ENCODE measurements around the gene RUFY2. TPM values are rescaled to one million over a fixed set of nuclear protein-coding genes. Genes with fewer than 3 reads are reported as not detected.
A peak's percentile ranks its signal among the peaks of the same experiment; 100 is the strongest.

Gene RUFY2
- total RNA-seq, 1 donor: 7.5 TPM

DNA sequence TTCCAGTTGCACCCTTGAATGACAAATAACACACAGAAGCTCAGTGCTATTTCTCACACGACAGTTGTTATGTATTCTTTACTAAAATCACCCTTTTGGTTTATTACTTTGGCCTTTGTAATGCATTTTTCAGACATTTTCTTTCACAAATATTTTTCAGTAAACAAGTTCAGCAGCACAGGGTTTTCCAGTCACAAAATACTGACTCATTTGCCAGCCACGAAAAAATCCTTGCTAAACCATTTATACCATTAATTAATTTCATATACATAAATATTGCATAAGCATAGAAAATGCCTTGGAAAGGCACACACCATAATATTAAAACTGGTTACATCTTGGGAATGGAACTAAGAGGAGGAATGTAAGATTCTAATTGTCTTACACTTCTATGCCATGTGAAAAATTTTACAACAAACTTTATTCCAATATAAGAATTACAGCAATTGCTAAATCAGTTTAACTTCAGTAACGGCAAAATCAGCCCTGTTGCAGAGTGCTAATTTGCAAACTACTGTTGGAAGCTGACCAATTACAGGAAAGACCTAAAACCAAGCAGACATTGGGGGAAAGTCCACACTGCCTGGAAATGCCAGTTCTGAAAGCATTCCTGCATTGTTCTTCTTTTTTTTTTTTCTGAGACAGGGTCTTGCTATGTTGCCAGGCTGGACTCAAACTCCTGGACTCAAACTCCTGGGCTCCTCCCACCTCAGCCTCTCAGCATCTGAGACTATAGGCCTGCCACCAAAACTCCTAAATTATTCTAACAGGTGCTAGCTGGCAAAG lies 42.8 kb downstream of the RUFY2 start:
- DNase-seq (ENCODE audit: low read depth in 2 of 3, low spot score in 2 of 3): no peak

DNA sequence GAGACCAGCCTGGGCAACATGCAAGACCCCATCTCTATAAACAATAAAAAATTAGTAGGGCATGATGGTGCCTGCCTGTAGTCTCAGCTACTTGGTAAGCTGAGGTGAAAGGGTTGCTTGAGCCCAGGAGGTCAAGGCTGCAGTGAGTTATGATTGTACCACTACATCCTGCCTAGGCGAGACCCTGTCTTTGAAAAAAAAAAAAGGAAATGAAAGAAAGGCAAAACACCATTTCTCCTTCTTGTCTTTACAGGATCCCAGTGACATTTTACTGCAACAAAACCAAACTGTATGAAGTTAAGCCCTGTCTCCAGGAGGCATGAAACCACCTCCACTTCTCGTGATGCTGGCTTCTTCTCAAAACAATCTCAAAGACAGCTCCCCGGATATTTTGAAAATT lies 44.5 kb downstream of the RUFY2 start:
- no peak for DNase-seq (ENCODE audit: low read depth in 2 of 3, low spot score in 2 of 3)

DNA sequence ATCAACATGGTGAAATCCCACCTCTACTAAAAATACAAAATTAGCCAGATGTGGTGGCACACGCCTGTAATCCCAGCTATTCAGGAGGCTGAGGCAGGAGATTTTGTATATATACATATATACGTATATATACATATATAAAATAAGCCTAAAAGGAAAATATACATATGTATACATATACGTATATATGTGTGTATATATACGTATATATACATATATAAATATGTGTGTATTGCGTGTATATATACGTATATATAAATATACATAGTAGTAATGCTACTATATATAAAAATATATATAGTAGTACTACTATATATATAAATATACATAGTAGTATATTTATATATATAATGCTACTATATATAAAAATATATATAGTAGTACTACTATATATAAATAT lies 47.9 kb downstream of the RUFY2 start:
- DNase-seq (ENCODE audit: low read depth in 2 of 3, low spot score in 2 of 3): no peak

DNA sequence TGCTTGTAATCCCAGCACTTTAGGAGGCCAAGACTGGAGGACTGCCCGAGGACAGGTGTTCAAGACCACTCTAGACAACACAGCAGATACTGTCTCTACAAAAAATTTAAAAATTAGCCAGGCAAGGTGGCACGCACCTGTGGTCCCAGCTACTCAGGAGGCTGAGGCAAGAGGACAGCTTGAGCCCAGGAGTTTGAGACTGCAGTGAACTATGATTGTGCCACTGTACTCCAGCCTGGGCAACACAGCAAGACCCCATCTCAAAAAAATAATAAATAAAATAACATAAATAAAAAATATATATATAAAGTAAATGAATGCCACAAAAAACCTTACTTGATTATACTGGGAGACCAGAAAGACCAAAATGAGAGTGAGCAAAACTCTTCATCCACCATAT lies 53.5 kb downstream of the RUFY2 start:
- no peak for DNase-seq (ENCODE audit: low read depth in 2 of 3, low spot score in 2 of 3)

DNA sequence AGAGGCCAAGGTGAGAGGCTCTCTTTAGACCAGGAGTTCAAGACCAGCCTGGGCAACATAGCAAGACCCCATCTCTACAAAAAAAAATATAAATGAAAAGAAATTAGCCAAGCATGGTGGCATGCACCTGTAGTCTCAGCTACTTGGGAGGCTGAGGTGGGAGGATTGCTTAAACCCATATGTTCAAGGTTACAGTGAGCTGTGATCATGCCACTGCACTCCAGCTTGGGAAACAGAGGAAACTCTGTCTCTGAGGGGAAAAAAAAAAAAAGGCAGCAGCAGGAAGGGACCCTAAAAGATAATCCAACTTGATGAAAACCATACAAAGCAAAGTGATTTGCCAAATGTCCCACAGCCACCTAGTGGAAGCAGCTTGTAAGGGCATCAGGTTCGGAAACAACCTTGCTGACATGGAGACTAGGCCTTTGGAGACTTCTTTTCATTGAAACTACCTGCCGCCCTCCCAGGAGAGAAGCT lies 58.8 kb downstream of the RUFY2 start:
- peak; percentile 23 to 61 (median 56) for DNase-seq (ENCODE audit: low read depth in 2 of 3, low spot score in 2 of 3)

DNA sequence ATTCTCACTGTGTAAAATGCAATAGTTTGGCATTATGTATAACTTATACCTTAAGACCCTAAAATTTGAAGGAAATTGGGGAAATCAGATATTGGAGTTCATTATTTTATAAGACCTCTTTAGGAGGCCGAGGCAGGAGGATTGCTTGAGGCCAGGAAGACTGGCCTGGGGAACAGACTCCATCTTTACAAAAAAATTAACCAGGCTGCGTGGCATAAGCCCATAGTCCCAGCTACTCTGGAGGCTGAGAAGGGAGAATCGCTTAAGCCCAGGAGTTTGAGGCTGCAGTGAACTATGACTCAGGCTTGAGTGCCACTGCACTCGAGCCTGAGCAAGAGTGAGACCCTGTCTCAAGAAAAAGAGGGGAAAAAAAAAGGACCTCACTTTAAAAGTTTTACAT lies 60.3 kb downstream of the RUFY2 start:
- no peak for DNase-seq (ENCODE audit: low read depth in 2 of 3, low spot score in 2 of 3)

DNA sequence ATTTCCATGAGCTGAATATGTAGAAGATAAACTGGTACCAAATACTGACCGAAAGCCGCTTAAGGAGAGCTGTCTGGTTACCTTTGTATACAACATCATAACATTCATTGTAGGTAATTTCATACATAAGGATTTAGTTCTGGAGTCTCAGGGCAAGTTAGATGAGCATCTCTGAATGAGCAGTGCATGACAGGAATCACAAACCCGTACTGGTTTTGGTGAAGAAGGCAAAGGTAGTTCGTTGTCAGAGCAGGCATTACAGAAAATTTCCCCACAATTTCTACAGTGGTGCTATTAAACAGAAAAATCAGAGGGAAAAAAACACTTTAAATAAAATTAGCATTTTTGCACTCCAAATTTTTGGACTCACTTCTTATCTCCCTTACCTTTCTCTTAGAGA lies 61.5 kb downstream of the RUFY2 start:
- no peak for DNase-seq (ENCODE audit: low read depth in 2 of 3, low spot score in 2 of 3)

DNA sequence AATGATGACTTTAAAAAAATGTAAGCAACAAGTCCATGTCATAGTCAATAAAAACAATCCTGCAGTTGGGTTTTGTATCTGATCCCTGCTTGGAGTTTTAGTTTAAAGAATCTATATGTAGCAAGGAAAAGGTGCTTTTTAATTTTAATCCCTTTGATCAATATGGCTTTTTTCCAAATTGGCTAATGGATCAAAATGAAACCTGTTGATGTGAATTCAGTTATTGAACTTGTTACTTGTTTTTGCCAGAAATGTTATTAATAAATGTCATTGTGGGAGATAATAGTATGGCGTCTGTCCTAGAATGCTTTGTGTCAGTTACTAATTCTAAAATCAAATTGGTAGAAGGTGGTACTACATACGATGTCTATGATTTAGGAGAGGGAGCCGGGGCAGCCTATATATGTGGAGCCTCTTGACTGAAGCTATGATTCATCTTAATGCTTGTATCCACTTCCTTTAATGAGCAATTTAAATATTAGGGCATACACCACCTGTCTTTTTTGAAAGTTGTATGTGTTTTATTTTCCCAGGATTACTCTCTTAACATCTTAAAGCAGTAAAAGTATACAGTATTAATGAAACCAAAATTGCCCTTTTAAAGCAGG lies 64.1 kb downstream of the RUFY2 start:
- no peak for DNase-seq (ENCODE audit: low read depth in 2 of 3, low spot score in 2 of 3)

DNA sequence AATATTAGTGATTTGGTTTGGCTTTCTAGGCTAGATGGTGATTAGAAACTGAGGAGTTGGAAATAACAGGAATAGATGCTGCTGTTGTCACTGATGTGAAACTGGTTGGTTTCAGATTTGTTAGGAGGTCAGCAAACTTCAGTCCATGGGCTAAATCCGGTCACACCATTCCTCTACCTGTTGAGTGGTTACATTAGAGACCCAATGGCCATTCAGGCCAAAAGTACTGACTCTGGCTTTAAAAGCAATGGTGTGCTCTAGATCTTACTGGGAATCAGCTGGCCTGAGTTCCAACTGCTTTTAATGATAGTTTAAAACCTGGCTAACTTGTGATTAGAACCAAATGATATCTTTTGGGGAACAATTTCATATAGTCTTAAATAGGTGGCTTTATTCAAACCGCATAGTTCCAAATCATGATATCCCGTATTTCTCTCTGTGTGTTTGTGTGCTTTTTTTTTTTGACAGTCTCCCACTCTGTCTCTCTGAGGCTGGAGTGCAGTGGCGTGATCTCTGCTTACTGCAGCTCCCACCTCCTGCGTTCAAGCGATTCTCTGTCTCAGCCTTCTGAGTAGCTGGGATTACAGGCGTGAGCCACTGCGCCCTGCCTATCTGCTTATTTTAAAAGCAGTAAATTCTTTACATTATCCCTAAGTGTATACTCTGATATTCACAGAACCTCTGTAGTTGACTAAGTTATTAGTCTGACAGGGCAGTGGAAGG lies 66.6 kb downstream of the RUFY2 start:
- no peak for DNase-seq (ENCODE audit: low read depth in 2 of 3, low spot score in 2 of 3)

DNA sequence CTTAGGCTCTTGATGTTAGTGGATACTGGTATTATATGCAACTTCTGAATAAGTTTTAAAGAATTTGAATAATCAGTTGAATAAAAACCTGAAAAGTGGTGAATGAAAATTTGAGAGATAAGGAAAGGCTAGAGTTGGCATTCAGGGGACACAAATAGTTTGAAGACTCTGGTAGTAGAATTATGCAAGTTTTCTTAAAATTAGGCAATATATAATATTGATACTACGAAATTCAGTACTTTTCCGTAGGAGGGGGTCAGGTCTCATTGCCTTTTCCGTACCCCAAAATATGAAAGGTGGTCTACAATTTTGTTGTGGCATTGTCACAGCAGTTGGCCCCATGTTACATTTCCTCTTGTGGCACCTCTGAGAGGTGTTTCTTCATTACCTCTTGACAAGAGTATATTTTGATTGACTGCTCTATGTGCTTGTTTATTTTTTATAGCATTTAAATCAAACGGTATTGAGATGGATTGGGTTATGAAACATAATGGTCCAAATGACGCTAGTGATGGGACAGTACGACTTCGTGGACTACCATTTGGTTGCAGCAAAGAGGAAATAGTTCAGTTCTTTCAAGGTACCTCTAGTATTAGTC lies 70.2 kb downstream of the RUFY2 start:
- no peak for DNase-seq (ENCODE audit: low read depth in 2 of 3, low spot score in 2 of 3)

DNA sequence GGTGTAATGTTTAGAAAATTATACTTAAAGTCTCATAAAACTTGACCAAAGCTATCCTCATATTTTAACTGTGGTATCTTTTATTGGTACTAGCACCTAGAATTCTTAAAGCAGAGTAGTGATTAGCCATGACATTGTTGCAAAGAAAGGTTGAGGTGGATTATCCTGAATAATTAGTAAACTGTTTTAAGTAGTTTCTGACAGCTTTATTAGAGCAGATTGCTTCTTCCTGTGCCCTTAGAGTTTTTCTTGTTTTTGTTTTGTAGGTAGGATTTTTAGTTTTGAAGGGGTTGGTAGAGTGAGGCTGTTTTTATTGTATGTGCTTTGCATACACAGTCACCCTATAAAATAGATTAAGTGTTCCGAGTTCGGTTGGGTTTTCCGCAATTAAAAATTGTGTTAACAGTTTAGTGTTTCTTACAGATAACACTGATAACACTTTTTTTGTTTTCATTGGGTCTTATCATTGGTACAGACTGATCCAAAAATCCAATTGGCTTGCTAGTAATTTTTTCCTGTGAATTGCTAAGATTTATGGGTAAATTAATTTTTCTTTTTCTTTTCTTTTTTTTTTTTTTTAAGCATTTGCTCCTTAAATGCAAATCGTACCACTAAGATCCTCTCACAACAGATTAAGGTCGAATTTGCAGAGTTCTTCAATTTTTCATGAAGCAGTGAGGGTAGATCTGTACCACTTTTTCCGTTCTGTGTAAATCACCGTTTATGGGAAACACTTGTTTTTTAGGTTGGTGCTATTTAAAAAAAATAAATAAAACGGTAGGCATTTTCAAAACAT lies 72.2 kb downstream of the RUFY2 start:
- DNase-seq (ENCODE audit: low read depth in 2 of 3, low spot score in 2 of 3): no peak

DNA sequence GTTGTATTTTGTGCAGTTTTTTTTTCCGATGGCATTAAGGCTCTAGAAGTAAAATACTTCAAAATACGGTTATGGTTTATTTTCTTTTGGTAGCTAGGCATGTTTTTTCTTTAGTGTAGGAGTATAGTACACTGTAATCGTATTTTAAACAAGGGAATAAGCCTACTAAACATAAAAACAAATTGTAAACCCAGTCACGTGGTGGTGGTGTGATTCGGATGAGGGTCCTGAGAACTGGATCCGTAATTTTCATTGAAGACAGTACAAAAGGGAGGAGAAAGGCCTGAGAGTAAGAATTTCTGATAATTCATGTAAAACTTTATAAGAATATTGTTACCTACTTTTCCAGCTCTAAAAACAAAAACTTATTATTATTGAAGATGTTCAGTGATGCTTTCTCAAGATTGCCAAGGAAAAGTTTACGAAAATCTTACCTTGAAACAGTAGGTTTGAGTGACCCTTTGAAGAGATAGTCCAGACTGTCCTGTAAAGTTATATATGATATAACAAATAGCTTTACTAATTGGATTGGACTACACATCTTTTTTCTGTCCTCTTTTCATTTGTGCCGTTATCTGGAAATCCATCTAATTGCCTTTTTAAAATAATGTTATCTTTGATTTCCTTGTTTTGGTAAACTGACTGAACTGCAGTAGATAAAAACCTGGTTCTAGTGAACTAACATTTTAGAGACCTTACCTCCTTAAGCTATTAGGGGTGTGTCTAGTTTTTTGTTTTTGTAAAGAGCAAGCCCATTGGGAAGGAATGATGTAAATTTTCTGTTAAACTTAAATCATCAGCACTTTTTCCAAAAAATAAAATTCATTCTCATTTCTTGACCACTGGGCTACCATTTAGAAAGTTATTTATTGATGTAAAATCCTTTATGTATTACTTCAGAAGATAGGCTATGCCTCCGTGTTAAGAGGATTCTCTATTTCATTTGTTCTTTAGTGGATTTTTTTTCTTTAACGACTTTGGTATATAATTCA lies 73.3 kb downstream of the RUFY2 start:
- DNase-seq (ENCODE audit: low read depth in 2 of 3, low spot score in 2 of 3): no peak

DNA sequence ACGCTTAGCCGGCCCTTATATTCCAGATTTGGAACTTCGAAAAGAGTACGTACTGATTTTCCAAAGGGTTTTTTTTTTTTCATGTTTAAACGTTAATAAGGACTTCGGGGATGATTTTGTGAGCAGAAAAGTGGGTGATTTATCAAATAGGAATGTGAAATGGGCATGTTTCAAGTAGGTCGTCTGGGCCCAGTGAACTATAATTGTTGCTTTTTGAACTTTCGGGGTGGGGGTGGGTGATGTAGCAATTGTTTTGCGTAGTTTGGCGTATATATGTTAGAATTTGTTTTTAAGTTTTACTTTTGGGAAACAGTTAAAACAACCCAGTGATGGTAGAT lies 74.0 kb downstream of the RUFY2 start:
- DNase-seq (ENCODE audit: low read depth in 2 of 3, low spot score in 2 of 3): no peak

DNA sequence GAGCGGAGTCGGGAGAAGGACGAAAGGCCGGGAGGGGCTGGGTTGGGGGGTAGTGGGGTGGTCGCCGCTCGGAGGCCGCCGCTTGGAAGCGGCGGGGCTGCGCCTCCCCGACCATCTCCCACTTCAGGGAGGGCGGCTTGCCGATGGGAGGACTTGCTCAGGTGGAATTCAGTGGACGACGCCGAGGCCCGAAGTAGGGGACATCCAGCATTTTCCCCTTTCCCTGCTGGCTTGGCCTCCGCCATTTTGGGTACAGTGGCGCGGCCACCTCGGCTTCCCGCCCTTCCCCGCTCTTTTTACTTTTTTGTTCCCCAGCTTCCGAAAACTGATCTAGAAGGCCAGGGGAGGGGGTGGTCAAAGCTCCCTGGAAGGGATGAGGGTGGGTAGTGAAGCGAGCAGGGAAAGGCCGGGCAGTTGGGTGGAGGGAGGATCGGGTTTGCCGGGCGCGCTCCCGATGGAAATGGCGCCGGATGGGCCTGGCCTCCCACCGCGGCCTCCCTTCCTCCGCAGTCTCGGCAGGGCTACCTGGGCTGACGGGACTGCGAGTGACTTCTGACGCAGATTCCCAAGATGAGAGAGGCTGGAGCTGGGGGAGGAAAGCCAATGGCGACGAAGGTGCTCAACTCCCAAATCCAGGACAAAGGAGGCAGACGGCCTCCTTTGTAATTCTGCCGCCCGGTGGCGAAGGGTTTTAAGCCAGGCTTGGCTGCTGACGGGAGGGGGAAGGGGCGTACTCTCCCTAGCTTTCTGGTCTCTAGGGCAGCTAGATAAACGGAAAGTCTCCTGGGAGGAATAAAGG lies 74.6 kb downstream of the RUFY2 start, which contains the start of gene PBLD:
TSS of gene PBLD (minus strand) at position 670 of the 799 bp plus-strand sequence. CDS start 26,084 bp downstream, outside the sequence.
- peak; percentile 40 to 81 (median 69) for DNase-seq (ENCODE audit: low read depth in 2 of 3, low spot score in 2 of 3)

DNA sequence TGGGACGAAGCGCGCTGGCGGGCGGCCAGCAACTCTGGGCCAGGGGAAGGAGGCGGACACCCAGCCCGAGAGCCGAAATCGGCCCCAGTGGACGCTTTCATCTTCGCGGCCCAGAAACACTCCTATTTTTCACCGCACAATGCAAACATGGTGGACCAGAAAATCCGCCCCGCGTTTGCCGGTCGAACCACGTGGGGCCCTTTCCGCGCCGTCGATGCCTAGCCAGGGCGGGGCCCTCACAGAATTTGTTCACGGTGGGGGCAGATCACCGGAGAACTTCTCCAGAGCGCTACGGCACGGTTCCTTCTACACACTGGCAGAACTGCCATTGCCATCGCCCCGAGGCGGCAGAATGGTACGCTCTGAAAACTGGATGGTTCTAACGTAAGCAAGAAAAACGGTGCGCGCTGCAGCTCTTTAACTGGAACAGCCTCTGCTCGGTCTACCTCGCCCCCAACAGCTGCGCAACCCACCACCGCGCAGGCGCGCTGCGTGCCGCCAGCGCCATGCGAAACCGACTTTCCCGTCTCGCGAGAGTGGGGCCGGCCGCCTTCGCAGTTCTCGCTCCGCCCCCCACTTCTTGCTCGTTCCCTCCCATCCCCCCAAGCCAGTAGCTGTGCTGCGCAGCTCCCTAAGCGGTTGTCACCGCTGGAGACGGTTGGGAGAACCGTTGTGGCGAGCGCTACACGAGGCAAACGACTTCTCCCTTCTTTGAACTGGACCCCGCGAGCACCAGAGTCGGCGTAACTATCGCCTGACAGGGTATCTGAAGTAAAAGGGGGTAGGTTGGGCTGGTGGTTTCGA lies 75.4 kb downstream of the RUFY2 start, which contains the start of gene HNRNPH3:
TSS of gene HNRNPH3 (plus strand) at position 610 of the 804 bp plus-strand sequence. CDS start 5,158 bp downstream, outside the sequence.
- DNase-seq (ENCODE audit: low read depth in 2 of 3, low spot score in 2 of 3): peak; percentile 99 to 100 (median 99)

DNA sequence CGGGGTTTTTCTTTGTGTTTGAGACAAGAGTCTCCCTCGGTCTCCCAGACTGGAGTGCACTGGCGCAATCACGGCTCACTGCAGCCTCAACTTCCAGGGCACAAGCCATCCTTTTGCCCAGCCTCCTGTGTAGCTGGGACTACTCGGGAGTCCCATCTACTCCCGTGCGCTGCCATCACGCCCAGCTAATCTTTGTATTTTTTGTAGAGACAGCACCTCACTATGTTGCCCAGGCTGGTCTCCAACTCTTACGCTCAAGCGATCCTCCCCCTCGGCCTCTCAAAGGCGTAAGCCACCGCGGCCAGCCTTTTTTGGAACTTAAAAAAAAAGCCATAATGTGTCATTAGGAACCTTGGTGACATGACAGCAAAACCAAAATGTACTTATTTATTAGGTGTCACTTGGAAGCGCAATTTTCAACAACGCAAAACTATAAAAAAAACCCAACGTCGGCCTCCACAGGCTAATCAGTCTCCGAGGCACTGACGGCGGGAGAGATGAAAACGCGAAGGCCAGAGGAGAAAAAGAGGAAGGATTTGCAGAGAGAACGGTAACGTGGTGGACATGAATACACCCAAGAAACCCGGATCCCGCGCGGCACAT lies 76.1 kb downstream of the RUFY2 start:
- DNase-seq (ENCODE audit: low read depth in 2 of 3, low spot score in 2 of 3): peak in 1 of 3 donors; percentile 22

DNA sequence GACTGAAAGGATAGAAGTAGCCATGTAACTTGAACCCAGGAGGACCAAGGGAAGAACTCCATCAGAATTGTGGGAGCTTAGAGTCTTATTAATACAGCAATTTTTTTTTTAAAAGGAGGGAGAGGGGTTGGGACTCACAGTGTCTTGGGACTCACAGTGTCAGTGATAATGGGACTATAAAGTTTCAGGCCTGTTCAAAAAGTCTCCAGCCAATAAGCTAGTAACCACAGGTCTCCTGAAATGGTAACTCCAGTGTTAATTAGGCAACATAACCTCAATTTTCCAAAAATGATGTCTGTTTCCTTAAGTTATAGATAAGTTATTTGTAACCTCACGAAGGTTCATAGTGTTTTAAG lies 77.6 kb downstream of the RUFY2 start:
- no peak for DNase-seq (ENCODE audit: low read depth in 2 of 3, low spot score in 2 of 3)
